ENCODE results near the gene ADAM19. TPM values are rescaled to one million over a fixed set of nuclear protein-coding genes. Genes with fewer than 3 reads are reported as not detected.
"Not testable (repeated sequence)": the region's sequence is repeated elsewhere in the genome, so short reads cannot be mapped to it uniquely, and the experiment has no call there.

ADAM19 gene
- total RNA-seq, 1 experiment from 2014 or later = 0.47 TPM

DNA sequence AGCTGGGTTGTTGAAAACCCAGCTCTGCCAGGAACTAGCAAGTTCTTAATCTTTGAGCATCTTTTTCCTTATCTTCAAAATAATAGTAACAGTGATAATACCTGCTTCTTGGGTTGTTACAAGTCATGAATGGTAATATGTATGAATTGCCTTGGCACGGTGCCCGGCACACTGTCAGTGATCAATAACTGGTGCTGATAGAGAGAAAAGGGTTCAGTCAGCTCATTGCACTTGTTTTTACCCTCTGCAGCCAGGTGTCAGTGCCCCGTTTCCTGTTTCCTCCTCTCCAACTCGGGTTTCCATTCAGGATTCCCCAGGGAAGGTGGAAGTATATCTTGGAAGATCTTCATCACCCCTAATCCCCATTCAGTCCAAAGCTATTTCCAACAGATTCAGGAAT is 131.4 kb downstream of the ADAM19 start:
- BruUV-seq (replicated peaks) = no TSS peak
- ChIA-PET POLR2A (interaction anchor here (0.6 to 1.2 kb wide), 5 partner anchors 11 to 1307 kb away, joined by 3 to 4 read pairs (median 3); no protein-coding TSS in a partner anchor), CTCF (interaction anchor here (1.1 to 1.9 kb wide), 4 partner anchors 10 to 28 kb away, joined by 6 to 11 read pairs (median 8); no protein-coding TSS in a partner anchor)
- Mint-ChIP-seq H3K4me3 (ENCODE audit: unreplicated experiment) (no peak overlapping the region), H3K9me3 (ENCODE audit: unreplicated experiment) (no peaks in the 10 kb centered on the region), H3K27ac (ENCODE audit: low read depth, unreplicated experiment) (no peak overlapping the region), H3K4me1 (ENCODE audit: insufficient read depth, unreplicated experiment) (peaks cover 16% of the 10 kb centered on the region), H3K27me3 (ENCODE audit: insufficient read depth, unreplicated experiment) (no peaks in the 10 kb centered on the region), H3K36me3 (ENCODE audit: insufficient read depth, unreplicated experiment) (no peaks in the 10 kb centered on the region)
- TF ChIP-seq, protein P1, sequence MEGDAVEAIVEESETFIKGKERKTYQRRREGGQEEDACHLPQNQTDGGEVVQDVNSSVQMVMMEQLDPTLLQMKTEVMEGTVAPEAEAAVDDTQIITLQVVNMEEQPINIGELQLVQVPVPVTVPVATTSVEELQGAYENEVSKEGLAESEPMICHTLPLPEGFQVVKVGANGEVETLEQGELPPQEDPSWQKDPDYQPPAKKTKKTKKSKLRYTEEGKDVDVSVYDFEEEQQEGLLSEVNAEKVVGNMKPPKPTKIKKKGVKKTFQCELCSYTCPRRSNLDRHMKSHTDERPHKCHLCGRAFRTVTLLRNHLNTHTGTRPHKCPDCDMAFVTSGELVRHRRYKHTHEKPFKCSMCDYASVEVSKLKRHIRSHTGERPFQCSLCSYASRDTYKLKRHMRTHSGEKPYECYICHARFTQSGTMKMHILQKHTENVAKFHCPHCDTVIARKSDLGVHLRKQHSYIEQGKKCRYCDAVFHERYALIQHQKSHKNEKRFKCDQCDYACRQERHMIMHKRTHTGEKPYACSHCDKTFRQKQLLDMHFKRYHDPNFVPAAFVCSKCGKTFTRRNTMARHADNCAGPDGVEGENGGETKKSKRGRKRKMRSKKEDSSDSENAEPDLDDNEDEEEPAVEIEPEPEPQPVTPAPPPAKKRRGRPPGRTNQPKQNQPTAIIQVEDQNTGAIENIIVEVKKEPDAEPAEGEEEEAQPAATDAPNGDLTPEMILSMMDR (IDR thresholded peaks at IDR 0.05; ENCODE audit: unreplicated experiment) = no peak
- intact Hi-C loops (cut with micrococcal nuclease) = no loop called here
- no peak for DNase-seq (ENCODE audit: unreplicated experiment)

DNA sequence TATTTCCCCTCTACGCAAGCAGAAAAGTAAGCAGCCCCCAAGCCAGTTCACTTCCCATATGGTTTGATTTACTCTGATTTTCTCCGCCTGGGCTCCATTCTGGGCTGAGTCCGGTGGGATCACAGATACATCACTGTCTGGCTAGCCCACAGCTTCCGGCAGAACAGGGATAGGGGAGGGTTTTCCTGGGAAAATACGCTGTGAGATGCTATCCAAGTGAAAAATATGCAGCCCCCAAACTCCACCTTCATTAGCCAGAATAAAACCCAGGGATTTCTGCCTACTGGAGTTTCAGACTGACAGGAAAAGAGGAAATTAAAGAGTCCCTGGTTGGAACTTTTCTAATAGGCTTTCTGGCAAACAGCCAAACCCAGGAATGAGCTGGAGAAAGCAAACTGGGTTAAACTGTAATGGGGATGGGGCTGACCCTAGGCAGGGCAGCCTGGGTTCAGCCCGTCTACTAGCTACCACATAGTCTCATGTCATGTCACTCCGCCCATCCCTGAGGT is 132.5 kb downstream of the ADAM19 start:
- intact Hi-C loops (cut with micrococcal nuclease) = no loop called here
- Mint-ChIP-seq H3K4me3 (ENCODE audit: unreplicated experiment) (no peak overlapping the region), H3K4me1 (ENCODE audit: insufficient read depth, unreplicated experiment) (peaks cover 5% of the 10 kb centered on the region), H3K36me3 (ENCODE audit: insufficient read depth, unreplicated experiment) (no peaks in the 10 kb centered on the region), H3K9me3 (ENCODE audit: unreplicated experiment) (no peaks in the 10 kb centered on the region), H3K27ac (ENCODE audit: low read depth, unreplicated experiment) (no peak overlapping the region), H3K27me3 (ENCODE audit: insufficient read depth, unreplicated experiment) (no peaks in the 10 kb centered on the region)
- TF ChIP-seq, protein P1 (IDR thresholded peaks at IDR 0.05; ENCODE audit: unreplicated experiment) = no peak
- ChIA-PET POLR2A (interaction anchor here (1.1 to 1.2 kb wide), 2 partner anchors 10 to 73 kb away, joined by 3 read pairs; no protein-coding TSS in a partner anchor), CTCF (interaction anchor here (0.6 to 1.9 kb wide), 4 partner anchors 18 to 300 kb away, joined by 3 to 8 read pairs (median 4); no protein-coding TSS in a partner anchor)
- DNase-seq (ENCODE audit: unreplicated experiment) = no peak
- BruUV-seq (replicated peaks) = no TSS peak

DNA sequence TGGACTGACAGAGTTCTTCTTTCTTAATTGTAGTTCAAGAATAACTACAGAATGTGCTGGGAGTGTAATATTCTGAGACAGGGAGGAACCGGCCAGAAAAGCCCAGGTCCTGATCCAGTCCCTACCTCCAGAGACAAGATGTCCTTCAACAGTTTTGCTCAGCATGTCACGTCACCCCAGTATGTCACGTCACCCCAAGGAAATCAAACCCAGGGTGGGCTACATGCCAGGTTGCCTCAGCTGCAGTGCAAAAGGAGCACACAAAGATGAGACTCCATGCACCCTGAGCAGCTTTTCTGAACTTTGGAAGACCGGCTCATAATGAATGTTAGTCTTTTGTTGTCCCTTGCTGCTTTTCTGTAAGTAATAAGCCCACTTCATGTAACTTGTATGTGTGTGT is 141.5 kb downstream of the ADAM19 start:
- ChIA-PET POLR2A (interaction anchor here (1.5 to 3.0 kb wide), 2 partner anchors 31 to 315 kb away, joined by 5 to 14 read pairs; no protein-coding TSS in a partner anchor), CTCF (interaction anchor here (0.5 to 16.2 kb wide), 14 partner anchors 10 to 1672 kb away, joined by 3 to 642 read pairs (median 5); partner anchors contain the start of genes LSM11 and NIPAL4)
- H3K4me3 Mint-ChIP-seq (ENCODE audit: unreplicated experiment) = no peak overlapping the region
- no peaks in the 10 kb centered on the region for H3K36me3 Mint-ChIP-seq (ENCODE audit: insufficient read depth, unreplicated experiment)
- no TSS peak for BruUV-seq (replicated peaks)
- intact Hi-C loops (cut with micrococcal nuclease) = no loop called here
- DNase-seq (ENCODE audit: unreplicated experiment) = no peak
- TF ChIP-seq, protein P1 (IDR thresholded peaks at IDR 0.05; ENCODE audit: unreplicated experiment) = no peak
- H3K4me1 Mint-ChIP-seq (ENCODE audit: insufficient read depth, unreplicated experiment) = no peaks in the 10 kb centered on the region
- no peaks in the 10 kb centered on the region for H3K9me3 Mint-ChIP-seq (ENCODE audit: unreplicated experiment)
- no peak overlapping the region for H3K27ac Mint-ChIP-seq (ENCODE audit: low read depth, unreplicated experiment)
- no peaks in the 10 kb centered on the region for H3K27me3 Mint-ChIP-seq (ENCODE audit: insufficient read depth, unreplicated experiment)

DNA sequence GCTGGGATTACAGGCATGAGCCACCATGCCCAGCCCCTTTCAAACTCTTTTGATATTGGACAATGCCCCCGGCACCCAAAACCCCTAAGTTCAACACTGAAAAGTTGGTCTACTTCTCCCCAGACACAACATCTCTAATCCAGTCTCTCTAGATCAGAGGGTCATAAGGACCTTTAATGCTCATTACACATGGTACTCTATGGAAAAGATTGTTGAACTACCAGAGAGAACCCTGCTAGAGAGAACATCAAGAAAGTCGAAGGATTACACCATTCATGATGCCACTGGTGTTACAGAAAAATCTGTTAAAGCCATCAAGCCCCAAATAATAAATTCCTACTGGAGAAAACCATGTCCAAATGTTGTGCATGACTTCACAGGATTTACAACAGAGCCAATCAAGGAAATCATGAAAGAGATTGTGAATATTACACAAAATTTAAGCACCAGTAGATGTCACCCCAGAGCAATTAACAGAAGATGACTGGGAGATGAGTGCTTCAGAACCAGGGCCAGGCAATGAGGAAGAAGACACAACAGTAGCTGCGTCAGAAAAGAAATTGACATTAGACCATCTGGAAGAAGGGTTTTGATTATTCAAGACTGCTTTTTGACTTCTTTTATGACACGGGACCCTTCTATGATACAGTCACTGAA is 143.9 kb downstream of the ADAM19 start:
- Mint-ChIP-seq H3K4me3 (ENCODE audit: unreplicated experiment) (no peak overlapping the region), H3K36me3 (ENCODE audit: insufficient read depth, unreplicated experiment) (no peaks in the 10 kb centered on the region), H3K9me3 (ENCODE audit: unreplicated experiment) (no peaks in the 10 kb centered on the region), H3K27me3 (ENCODE audit: insufficient read depth, unreplicated experiment) (no peaks in the 10 kb centered on the region), H3K27ac (ENCODE audit: low read depth, unreplicated experiment) (no peak overlapping the region), H3K4me1 (ENCODE audit: insufficient read depth, unreplicated experiment) (no peaks in the 10 kb centered on the region)
- no TSS peak for BruUV-seq (replicated peaks)
- CTCF ChIA-PET = interaction anchor here (0.6 to 16.2 kb wide), 63 partner anchors 9 to 1950 kb away, joined by 3 to 642 read pairs (median 4); partner anchors contain the start of genes LSM11 and NIPAL4
- POLR2A ChIA-PET = interaction anchor here (0.8 to 3.0 kb wide), 6 partner anchors 15 to 80 kb away, joined by 4 to 14 read pairs (median 4); no protein-coding TSS in a partner anchor
- TF ChIP-seq, protein P1 (IDR thresholded peaks at IDR 0.05; ENCODE audit: unreplicated experiment) = peak; percentile 69
- DNase-seq (ENCODE audit: unreplicated experiment) = peak; percentile 82
- intact Hi-C loops (cut with micrococcal nuclease) = loop anchor here (1.0 to 2.0 kb wide), 6 partner anchors 40 to 312 kb away; partner anchors contain the start of gene LSM11

DNA sequence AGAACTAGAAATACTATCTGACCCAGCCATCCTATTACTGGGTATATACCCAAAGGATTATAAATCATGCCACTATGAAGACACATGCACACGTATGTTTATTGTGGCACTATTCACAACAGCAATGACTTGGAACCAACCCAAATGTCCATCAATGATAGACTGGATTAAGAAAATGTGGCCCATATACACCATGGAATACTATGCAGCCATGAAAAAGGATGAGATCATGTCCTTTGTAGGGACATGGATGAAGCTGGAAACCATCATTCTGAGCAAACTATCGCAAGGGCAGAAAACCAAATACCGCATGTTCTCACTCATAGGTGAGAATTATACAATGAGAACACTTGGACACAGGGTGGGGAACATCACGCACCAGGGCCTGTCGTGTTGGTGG is 145.7 kb downstream of the ADAM19 start:
- H3K4me3 Mint-ChIP-seq (ENCODE audit: unreplicated experiment); H3K27ac Mint-ChIP-seq (ENCODE audit: low read depth, unreplicated experiment); H3K4me1 Mint-ChIP-seq (ENCODE audit: insufficient read depth, unreplicated experiment); H3K27me3 Mint-ChIP-seq (ENCODE audit: insufficient read depth, unreplicated experiment); POLR2A ChIA-PET; H3K36me3 Mint-ChIP-seq (ENCODE audit: insufficient read depth, unreplicated experiment); DNase-seq (ENCODE audit: unreplicated experiment); H3K9me3 Mint-ChIP-seq (ENCODE audit: unreplicated experiment); BruUV-seq (replicated peaks): not testable (repeated sequence)
- intact Hi-C loops (cut with micrococcal nuclease) = loop anchor here (2.0 kb wide), 1 partner anchor 177 kb away; no protein-coding TSS in a partner anchor
- CTCF ChIA-PET = interaction anchor here (0.7 to 16.2 kb wide), 3 partner anchors 38 to 289 kb away, joined by 3 to 642 read pairs (median 137); partner anchors contain the start of gene NIPAL4

Measured in MCF 10A (cell line).